Osteoblast (primary cell): ENCODE data around the gene RNF34. TPM values are rescaled to one million over a fixed set of nuclear protein-coding genes. Genes with fewer than 3 reads are reported as not detected.

Experiments
- DNase-seq: peaks from one replicate; pipeline ENCODE4 v3.0.0; 2011; ENCODE audit warnings: low spot score, mixed read lengths; ENCODE audit not compliant: insufficient read length; ENCODE audit errors: missing footprints
- H2AFZ ChIP-seq: 2 replicates; pipeline ENCODE4 v1.6.0; 2011; ENCODE audit warnings: mild to moderate bottlenecking, low read length
- H3K27ac ChIP-seq: 2 replicates; pipeline ENCODE4 v1.5.1; 2011; ENCODE audit warnings: mild to moderate bottlenecking, low read depth, low read length, moderate library complexity
- H3K27me3 ChIP-seq: 2 replicates; pipeline ENCODE4 v1.6.0; 2012; ENCODE audit warnings: mild to moderate bottlenecking, control low read depth, inconsistent platforms, low read length, moderate library complexity; ENCODE audit not compliant: insufficient read depth
- H3K36me3 ChIP-seq: 2 replicates; pipeline ENCODE4 v1.5.1; 2011; ENCODE audit warnings: mild to moderate bottlenecking, low read length, control low read depth, moderate library complexity; ENCODE audit not compliant: insufficient read depth
- H3K4me1 ChIP-seq: 2 replicates; pipeline ENCODE4 v1.5.1; 2011; ENCODE audit warnings: mild to moderate bottlenecking, low read length, control low read depth, moderate library complexity; ENCODE audit not compliant: insufficient read depth
- H3K4me2 ChIP-seq: 2 replicates; pipeline ENCODE4 v1.6.0; 2011; ENCODE audit warnings: mild to moderate bottlenecking, low read length; ENCODE audit not compliant: insufficient read depth
- H3K4me3 ChIP-seq: fragments of 200-600 bp; sonication (generic); 3 replicates; pipeline ENCODE4 v1.5.1; 2012; ENCODE audit warnings: mild to moderate bottlenecking, low read length, inconsistent platforms; ENCODE audit not compliant: insufficient read depth
- H3K79me2 ChIP-seq: 2 replicates; pipeline ENCODE4 v1.6.0; 2012; ENCODE audit warnings: mild to moderate bottlenecking, low read length, control low read depth, inconsistent platforms; ENCODE audit not compliant: insufficient read depth
- H3K9me3 ChIP-seq: 2 replicates; pipeline ENCODE4 v1.5.1; 2011; ENCODE audit warnings: low read depth, low read length, control low read depth
- H4K20me1 ChIP-seq: 2 replicates; pipeline ENCODE4 v1.6.0; 2012; ENCODE audit warnings: mild to moderate bottlenecking, low read length, control low read depth; ENCODE audit not compliant: insufficient read depth
- total RNA-seq: library from RNA; depleted of rRNA; stranded (reverse); fragments of >200 nt; gene quantifications from 2 replicates; pipeline ENCODE4 v1.2.3, GENCODE V29; 2012
- TF ChIP-seq, protein P1 (sequence below): IDR thresholded peaks from 2 replicates; pipeline ENCODE4 v1.5.1; 2011; ENCODE audit warnings: mild to moderate bottlenecking, low read depth, low read length, moderate library complexity; ENCODE audit errors: extremely low read depth

RNF34 gene
- total RNA-seq, 1 donor: 41.6 TPM

GRCh38 chr12:121364683-121365121, 35.2 kb upstream of the RNF34 start:
- Histone ChIP-seq H3K27me3 (no peaks in the 10 kb centered on the region), H3K27ac (peak overlapping the region; percentile 70), H2AFZ (peak overlapping the region; percentile 86), H3K4me2 (peak overlapping the region; percentile 75), H3K36me3 (no peaks in the 10 kb centered on the region), H3K4me3 (peak overlapping the region; percentile 14), H3K9me3 (no peaks in the 10 kb centered on the region), H3K79me2 (no peaks in the 10 kb centered on the region), H4K20me1 (no peaks in the 10 kb centered on the region), H3K4me1 (peaks cover 20% of the 10 kb centered on the region)
- peak; percentile 76 for DNase-seq
- TF ChIP-seq, protein P1, sequence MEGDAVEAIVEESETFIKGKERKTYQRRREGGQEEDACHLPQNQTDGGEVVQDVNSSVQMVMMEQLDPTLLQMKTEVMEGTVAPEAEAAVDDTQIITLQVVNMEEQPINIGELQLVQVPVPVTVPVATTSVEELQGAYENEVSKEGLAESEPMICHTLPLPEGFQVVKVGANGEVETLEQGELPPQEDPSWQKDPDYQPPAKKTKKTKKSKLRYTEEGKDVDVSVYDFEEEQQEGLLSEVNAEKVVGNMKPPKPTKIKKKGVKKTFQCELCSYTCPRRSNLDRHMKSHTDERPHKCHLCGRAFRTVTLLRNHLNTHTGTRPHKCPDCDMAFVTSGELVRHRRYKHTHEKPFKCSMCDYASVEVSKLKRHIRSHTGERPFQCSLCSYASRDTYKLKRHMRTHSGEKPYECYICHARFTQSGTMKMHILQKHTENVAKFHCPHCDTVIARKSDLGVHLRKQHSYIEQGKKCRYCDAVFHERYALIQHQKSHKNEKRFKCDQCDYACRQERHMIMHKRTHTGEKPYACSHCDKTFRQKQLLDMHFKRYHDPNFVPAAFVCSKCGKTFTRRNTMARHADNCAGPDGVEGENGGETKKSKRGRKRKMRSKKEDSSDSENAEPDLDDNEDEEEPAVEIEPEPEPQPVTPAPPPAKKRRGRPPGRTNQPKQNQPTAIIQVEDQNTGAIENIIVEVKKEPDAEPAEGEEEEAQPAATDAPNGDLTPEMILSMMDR: no peak

- Histone ChIP-seq H3K9me3 (no peaks in the 10 kb centered on the region), H4K20me1 (no peaks in the 10 kb centered on the region), H3K4me2 (peak overlapping the region; percentile 75), H3K36me3 (no peaks in the 10 kb centered on the region), H3K4me3 (peak overlapping the region; percentile 14), H3K79me2 (no peaks in the 10 kb centered on the region), H3K4me1 (peaks cover 20% of the 10 kb centered on the region), H2AFZ (peak overlapping the region; percentile 86), H3K27ac (peak overlapping the region; percentile 70), H3K27me3 (no peaks in the 10 kb centered on the region)
- TF ChIP-seq, protein P1: no peak
- peak; percentile 85 for DNase-seq
Measured at GRCh38 chr12:121365416-121366062, 34.4 kb upstream of the RNF34 start.

- Histone ChIP-seq H3K4me3 (no peak overlapping the region), H3K4me1 (peaks cover 20% of the 10 kb centered on the region), H3K9me3 (no peaks in the 10 kb centered on the region), H3K36me3 (no peaks in the 10 kb centered on the region), H3K79me2 (no peaks in the 10 kb centered on the region), H3K27me3 (no peaks in the 10 kb centered on the region), H4K20me1 (no peaks in the 10 kb centered on the region), H2AFZ (peak overlapping the region; percentile 2), H3K4me2 (peak overlapping the region; percentile 27), H3K27ac (peak overlapping the region; percentile 70)
- TF ChIP-seq, protein P1: no peak
- DNase-seq: no peak
Measured at GRCh38 chr12:121366063-121366459, 33.9 kb upstream of the RNF34 start.

DNA sequence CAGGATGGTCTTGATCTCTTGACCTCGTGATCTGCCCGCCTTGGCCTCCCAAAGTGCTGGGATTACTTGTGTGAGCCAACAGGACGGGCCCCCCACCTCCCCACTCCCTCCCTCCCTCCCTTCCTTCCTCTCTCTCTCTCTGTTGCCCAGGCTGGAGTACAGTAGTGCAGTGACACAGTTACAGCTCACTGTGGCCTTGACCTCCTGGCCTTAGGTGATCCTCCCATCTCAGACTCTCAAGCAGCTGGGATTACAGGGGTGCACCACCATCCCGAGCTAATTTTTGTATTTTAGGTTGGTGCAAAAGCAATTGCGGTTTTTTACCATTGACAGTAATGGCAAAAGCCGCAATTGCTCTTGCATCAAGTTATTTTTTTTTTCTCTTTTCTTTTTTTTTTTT, 28.5 kb upstream of the RNF34 start:
- Histone ChIP-seq H3K27ac (no peak overlapping the region), H4K20me1 (no peaks in the 10 kb centered on the region), H3K4me1 (no peaks in the 10 kb centered on the region), H3K4me2 (no peak overlapping the region), H3K4me3 (no peak overlapping the region), H3K9me3 (no peaks in the 10 kb centered on the region), H3K79me2 (no peaks in the 10 kb centered on the region), H3K36me3 (no peaks in the 10 kb centered on the region), H3K27me3 (no peaks in the 10 kb centered on the region), H2AFZ (no peak overlapping the region)
- TF ChIP-seq, protein P1: no peak
- no peak for DNase-seq
